HT-29 (cell line): ENCODE measurements around the gene TEF. TPM values are rescaled to one million over a fixed set of nuclear protein-coding genes. Genes with fewer than 3 reads are reported as not detected.

ENCODE experiments used
- DNase-seq: peaks from one replicate; pipeline ENCODE4 v3.0.0-alpha.2; 2015; ENCODE audit warnings: low spot score
- total RNA-seq: library from RNA; depleted of rRNA; stranded (reverse); fragments of >200 nt; shearing (Covaris generic); gene quantifications from 2 replicates; pipeline ENCODE4 v1.2.3, GENCODE V29; 2014; rRNA removed

The TEF gene, protein sequence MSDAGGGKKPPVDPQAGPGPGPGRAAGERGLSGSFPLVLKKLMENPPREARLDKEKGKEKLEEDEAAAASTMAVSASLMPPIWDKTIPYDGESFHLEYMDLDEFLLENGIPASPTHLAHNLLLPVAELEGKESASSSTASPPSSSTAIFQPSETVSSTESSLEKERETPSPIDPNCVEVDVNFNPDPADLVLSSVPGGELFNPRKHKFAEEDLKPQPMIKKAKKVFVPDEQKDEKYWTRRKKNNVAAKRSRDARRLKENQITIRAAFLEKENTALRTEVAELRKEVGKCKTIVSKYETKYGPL
- total RNA-seq, result 10.7 and 16.7 TPM in 2 replicates

DNA sequence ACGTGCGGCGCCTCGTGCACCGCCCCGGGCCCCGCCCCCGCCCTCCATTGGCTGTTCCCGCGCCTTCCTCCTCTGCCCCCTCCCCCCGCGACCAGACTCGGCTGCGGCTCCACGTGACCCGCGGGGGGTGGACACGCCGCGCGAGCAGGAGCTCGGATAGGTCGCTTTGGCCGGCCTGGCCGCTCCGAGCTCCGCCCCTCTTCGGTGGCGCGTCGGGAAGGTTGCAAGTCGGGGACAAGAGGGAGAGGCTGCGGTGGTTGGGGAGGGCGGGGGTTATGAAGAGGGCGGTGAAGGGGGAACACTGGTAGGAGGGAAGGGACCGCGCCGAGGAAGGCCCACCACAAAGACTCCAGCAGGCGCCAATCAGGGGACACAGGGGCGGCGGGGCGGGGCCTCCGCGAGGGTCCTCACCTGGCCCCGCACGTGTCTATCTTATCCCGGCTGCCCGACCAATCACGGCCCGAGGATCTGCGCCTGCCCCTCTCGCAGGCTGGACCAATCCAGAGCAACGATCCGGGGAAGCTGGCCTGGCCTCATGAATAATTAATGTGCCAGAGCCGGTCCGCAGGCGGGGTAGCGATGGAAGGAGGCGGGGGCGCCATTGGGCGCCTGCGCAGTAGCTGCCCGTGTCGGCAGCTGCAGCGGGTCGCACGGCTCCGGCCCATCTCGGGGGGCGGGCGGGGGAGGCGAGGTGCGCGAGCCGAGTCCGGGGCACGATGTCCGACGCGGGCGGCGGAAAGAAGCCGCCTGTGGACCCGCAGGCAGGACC lies at the start of gene TEF:
TSS of gene TEF (plus strand) at position 614 of the 769 bp plus-strand sequence. CDS start at position 717, 103 bp downstream.
- peak; percentile 93 for DNase-seq

DNA sequence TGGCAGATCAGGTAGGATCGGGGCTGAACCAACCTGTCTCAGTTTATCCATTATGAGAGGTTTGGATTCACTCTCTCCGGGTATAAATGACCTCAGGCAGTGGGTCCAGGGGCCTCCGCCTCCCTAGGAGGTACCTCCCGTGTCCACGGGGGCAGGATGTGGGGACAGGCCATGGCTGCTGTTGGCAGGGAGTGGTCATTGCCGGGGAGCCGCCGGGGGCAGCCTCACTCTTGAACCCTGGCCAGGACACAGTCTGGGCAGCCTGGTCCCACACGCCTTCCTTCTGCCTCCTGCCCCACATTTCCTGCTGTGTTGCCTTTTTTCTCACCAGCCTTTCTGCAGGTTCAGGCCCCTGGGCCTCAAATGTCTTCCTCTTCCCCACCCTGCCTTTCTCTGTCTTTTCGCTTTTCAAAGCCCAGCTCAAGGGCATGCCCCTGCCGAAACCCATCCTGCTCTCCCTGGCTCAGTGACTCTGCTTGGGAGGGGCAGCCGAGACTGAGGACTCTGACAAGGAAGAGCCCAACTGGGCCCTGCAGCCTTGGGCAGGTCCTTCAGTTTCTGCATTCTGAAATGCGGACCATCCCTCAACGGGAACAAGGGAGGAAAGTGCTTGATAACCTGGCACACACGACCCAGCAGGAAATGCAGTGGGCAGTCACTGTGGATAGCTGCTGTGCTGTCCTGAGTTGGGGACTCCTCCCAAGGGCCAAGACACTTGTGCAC lies 49.4 kb upstream of the TEF start:
- DNase-seq, result no peak

DNA sequence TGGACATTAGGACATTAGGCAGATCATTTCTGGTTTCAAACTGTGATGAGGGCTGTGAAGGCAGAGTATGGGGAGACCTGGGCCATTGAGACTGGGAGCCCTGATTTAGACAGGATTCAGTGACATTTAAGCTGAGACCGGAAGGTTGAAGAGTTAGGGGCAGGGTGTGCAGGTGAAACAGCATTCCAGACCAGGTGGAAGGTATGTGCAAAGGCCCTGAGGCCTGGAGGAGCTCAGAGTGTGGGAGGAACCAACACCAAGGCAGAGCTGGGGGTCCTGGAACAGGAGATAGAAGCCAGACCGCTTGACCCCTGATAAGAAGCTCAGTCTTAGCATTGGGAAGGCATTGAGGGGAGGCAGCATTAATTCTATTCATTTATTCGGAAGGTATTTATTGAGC lies 47.9 kb upstream of the TEF start:
- DNase-seq, result no peak

DNA sequence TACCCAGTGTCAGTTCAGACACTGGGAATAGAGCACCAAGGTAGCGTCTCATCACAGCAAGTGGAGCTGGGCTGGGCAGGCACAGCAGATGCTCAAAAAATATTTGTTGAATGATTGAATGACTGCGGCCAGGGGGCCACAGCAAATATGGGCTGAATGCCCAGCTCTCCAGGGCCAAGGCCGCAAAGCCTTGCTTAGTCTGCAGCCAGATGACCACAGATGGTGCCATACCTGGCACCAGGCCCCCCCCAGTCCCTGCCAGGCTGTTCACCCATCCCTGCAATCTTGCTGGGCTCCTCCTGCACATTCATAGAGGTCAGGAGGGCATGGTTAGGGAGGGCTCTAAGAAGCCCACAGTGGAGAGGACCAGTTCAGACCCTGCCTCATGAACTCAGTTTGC lies 47.5 kb upstream of the TEF start:
- DNase-seq, result no peak

DNA sequence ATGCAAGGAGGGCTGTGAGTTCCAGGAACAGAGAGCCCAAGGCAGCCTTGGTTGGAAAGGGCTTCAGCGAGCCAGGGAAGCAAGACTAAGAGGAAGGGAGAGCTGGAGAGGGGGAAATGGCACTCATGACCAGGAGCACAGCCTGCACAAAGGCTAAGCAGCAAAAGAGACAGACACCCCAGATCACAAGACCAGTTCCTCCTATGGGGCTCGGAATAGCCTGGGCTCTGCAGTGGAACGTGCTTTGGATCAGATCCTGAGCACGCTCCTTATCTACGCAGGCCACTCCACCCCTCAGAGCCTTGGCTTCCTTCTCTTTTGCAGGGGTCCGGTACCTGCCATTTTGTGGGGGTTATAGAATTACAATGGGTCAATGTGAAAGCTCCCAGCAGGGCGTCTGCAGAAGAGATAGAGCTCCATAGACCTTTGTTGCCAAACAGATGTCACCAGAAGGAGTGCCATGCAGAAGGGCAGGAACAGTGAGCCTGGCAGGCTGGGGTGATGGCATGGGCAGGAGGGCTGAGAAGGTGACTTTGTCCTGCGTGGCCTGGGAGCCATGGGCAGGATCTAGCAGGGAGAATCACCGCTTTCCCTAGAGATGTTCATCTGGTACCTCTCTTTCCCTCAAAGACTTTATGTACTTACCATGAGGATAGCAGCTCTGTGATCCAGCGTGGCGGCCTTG lies 46.6 kb upstream of the TEF start:
- DNase-seq, result no peak

DNA sequence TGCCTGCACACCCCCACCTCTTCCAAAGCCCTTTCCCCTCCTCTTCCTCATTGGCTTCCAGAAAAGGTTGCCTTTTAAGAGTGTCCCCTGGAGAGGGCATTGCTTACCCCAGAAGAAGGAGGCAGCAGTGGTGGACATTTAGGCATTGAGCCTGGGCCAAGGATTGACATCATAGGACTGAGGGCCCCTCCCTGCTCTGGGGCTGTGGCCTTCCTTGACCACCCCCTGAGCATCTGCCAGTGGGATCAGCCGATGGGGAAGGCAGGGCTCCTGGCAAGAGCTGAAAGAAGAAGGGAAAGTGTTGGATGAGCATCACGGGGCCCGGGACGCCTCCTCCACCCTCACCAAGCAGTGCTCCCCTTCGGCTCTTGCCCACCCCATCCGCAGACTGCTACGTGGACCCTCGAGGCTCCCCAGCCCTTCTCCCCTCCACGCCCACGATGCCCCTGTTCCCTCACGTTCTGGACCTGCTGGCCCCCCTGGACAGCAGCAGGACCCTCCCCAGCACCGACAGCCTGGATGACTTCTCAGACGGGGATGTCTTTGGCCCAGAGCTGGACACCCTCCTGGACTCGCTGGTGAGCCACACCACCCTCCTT lies 43.0 kb upstream of the TEF start:
- DNase-seq, result no peak

DNA sequence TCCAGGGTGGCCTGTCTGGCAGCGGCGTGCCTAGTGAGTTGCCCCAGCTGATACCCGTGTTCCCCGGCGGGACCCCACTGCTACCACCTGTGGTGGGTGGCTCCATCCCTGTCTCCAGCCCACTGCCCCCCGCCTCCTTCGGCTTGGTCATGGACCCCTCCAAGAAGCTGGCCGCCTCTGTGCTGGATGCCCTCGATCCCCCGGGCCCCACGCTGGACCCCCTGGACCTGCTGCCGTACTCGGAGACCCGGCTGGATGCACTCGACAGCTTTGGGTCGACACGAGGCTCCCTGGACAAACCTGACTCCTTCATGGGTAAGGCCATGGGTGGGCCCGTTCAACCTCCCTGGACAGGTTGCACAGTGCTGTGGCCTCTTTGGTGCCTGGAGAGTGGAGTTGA lies 41.9 kb upstream of the TEF start:
- no peak for DNase-seq

DNA sequence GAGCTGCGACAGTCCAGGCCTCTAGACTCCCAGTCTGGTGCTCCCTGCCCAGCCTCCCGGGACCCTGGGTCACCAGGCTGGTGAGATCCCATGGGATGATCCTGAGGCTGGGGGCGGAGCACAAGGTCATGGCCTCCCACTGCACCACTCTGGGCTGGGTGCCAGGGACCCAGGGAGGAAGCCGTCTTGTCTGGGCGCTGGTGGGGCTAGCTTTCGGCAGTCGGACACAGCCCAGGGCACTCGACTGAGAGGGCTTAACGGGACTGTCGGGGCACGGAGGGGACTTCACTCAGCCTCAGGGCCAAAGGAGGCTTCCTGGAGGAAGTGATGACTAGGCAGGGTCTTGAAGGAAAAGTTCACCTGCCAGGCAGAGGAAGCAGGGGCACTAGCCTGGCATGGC lies 41.4 kb upstream of the TEF start:
- DNase-seq, result no peak

DNA sequence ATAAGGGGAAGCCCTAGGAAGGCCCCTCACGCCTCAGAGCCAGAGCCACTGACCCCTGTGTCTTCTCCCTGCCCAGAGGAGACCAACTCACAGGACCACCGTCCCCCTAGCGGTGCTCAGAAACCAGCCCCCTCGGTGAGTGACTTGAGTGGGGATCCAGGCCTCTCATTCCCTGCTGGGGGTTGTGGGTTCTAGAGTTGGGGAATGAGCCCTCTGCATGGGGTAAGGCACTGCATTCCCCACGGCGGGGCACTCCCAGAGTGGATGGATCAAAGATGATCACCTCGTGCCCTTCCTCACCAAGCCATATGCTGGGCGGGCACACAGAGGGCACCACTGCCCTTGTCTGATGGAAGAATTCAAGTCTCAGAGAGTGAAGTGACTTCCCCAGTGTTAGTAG lies 40.7 kb upstream of the TEF start:
- no peak for DNase-seq

DNA sequence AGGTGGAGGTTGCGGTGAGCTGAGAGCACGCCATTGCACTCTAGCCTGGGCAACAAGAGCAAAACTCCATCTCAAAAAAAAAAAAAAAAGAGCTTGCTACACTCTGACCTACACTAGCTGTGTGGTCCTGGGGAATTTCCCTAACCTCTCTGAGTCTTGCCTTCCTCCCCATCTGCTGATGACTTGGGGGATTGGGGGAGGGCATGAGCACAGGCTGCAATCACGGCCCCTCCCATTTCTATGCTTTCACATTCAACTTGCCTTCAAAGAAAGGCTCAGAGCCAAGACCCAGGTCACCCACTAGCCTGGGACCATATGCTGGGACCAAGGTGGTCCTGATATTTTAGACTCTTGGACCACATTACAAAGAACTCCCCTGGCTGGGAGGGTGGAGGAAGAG lies 39.8 kb upstream of the TEF start:
- no peak for DNase-seq

DNA sequence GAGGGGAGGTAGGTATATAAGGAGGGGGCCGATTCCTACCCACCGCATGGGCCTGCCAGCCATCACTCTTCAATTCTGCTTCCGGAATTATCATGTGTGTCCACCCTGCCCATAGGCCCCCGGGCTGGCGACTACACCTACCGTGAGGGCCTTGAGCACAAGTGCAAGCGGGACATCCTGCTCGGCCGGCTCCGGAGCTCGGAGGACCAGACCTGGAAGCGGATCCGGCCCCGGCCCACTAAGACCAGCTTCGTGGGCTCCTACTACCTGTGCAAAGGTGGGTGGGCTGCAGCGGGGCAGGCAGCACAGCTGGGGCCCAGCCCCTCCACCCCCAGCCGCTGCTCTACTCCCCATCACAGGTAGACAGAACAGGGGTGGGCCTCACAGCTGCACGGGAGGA lies 38.4 kb upstream of the TEF start:
- no peak for DNase-seq

DNA sequence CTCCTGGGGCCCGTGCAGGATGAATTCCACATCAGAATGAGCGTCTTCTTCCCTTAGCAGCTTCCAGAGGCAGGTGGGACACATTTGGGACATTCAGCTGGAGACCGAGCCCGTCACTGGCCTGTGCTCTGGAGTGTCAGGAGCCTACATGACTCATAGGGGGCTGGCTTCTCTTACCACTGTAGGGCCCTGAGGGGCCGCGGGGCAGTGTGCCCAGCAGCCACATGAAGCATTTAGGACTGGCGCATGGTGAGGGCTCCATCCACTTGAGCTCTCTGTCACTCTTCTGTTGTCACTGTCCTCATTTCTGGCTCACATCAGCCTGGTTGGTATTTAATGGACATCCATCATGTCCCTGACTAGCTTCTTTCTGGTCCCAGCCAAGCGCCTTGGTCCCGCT lies 38.0 kb upstream of the TEF start:
- DNase-seq, result no peak

DNA sequence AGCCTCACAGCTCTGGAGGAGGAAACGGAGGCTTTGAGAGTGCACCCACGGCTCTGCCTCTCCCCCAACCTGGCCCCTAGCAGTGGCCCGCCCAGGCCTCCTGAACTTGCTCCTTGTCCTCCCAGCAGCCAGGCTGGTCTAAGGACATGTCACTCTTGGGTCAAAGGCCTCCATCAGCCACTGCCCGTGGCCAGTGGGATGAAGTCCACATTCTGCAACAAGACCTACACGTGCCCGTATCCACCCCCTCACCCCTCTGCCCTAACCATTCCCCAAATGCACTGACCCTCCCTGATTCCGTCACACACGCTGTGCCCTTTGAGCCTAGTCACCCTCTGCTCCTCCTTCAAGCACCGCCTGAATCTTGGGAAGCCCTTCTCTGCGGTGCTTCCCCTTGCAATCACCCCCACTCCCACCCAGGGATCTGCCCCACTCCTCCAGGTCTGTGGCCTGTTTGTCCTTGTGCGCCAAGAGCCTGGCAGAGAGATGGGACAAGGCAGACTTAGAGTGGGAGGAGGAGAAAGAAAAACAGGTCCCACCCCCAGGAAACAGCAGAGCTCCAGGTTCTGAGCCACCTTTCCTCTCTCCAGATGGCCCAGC lies 37.5 kb upstream of the TEF start:
- no peak for DNase-seq

DNA sequence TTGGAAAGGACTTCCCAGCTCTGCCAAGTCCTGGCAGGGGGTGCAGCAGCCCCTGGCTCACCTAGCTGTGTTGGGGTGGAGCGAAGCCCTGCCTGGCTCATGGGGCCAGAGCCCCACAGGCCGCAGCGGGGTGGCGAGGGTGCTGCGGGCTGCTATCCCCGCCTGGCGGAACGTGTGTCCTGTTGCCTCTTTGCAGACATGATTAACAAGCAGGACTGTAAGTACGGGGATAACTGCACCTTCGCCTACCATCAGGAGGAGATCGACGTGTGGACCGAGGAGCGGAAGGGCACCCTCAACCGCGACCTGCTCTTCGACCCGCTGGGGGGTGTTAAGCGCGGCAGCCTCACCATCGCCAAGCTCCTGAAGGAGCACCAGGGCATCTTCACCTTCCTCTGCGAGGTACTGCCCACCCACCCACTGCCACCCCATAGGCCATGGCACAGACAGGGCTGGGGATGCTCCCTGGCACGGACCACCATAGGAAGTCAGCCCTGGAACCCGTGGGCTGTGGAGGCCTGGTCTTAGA lies 35.9 kb upstream of the TEF start:
- no peak for DNase-seq

DNA sequence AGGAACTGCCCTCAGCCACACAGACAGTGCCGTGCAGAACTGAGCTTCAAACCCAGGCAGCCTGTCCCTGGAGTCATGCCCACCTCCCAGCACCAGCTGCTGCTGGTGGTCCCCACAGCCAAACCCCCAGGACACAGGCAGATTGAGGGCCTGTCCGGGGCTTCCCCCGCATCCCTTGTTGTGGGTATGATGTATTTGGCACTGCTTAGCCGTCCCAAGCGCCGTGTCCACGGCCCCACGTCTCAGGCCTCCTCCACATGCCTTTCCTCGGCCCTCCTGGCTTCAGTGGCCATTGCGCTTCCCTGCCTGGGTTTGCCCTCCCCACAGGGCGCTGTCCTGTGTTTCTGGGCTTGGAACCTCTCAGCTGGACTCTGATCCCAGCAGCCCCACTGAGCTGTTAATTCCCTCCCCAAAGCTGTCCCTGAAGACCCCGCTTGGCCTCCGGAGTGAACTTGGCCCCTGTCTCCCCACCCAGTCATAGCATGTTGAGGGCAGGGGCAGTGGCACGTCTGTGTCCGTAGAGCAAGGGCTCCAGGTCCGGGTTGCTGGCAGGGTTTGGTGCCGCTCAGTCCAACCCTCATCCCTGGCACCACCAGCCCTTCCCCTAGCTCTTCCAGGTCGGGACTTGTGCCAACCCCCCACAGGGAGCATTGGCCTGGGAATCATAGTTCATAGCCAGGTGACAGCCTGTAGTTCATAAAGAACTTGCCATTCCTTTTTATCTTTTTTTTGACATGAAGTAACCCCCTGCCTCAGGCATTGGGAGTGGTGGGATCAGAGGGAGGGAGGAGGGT lies 34.5 kb upstream of the TEF start:
- no peak for DNase-seq

DNA sequence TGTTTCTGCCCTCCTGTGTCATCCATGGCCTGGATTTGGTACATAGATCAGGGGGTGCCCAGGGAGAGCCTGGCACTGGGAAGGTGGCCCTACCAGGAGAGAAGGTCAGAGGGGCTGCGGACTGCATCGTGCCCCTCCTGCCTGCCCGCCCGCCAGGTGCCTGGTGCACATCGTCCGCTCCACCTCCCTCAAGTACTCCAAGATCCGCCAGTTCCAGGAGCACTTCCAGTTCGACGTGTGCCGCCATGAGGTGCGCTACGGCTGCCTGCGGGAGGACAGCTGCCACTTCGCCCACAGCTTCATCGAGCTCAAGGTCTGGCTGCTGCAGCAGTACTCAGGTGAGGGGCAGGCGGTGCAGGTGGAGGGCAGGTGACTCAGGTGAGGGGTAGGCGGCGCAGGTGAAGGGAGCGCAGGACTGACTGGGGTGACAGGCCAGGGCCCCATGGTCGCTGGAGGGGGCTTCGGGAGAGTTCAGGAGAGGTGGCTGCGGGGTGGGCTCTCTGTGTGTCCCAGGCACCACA lies 32.7 kb upstream of the TEF start:
- no peak for DNase-seq

DNA sequence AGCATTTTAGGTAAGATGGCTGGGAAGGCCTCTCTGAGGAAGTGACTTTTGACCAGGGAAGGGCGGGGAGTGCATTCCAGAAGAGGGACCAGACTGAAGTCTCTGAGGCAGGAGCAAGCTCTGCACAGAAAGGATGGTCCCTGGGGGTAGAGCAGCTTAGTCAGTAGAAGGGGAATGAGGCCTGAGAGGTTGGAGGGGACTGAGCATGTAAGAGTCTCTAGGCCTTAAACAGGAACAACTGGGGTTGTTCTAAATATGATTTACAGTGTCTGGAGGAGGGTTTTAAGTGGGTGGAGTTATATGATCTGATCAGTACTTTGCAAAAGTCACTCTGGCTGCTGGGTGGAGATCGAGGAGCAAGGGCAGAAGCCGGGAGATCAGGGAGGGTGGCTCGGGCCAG lies 31.7 kb upstream of the TEF start:
- peak; percentile 55 for DNase-seq

DNA sequence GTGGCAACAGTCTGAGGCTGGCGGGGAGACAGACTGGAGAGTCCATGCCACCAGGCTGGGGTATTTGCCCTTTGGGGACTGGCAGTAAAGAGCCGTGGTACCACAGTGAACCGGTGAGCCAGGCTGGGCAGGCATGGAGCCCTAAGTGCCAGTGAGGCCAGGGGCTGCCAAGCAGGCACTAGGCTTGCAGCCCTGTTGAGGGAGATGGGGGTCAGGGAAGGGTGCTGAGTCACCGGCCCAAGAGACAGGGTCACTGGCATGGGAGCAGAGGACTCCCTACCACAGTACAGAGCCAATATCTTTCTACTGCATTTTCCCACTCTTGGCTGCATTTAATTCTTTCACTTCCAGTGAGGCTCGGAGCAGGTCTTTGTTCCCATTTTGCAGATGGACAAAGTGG lies 30.7 kb upstream of the TEF start:
- no peak for DNase-seq

DNA sequence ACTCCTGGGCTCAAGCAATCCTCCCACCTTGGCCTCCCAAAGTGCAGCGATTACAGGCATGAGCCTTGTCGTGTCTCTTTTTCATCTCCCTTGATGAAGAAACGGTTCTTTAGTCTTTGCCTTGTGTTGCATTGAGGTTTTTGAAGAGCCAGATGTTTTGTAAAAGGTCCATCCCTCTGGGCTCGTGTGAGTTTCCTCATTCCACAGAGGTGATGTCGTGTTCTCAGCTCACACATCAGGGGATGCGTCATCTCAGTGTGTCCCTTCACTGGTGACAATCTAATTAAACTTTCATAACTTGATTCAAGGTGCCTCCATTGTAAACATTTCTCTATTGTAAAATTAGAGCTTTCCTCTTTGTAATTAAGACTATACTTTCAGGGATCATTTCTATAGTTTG lies 29.7 kb upstream of the TEF start:
- peak; percentile 22 for DNase-seq
